ENCODE data around the gene HES3.
A peak's percentile ranks its signal among the peaks of the same experiment; 100 is the strongest.

HES3 gene

DNA sequence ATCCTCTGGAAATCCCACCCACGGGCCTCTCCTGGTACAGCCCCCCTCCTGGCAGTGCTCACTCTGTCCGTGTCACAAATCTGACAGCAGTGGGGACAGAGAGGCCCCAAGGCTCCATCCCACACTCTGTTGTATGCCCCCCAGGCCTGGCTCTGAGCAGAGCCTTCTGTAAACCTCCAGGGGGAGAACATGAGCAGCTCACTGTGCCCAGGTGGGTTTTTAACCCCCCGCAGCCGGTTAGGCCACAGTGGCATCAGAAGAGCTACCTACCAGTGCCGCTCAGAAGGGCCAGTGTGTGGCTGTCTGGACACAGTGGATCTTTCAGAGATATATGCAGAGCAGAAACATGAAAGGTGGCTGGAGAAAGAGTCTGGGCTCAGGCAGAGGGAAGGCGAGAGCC is 28.9 kb downstream of the HES3 start:
- no peak for DNase-seq (ENCODE audit: low read depth)
- H3K4me3 ChIP-seq (ENCODE audit: control insufficient read depth, low read depth, low read length), result no peak overlapping the region
- TF ChIP-seq, protein P1, sequence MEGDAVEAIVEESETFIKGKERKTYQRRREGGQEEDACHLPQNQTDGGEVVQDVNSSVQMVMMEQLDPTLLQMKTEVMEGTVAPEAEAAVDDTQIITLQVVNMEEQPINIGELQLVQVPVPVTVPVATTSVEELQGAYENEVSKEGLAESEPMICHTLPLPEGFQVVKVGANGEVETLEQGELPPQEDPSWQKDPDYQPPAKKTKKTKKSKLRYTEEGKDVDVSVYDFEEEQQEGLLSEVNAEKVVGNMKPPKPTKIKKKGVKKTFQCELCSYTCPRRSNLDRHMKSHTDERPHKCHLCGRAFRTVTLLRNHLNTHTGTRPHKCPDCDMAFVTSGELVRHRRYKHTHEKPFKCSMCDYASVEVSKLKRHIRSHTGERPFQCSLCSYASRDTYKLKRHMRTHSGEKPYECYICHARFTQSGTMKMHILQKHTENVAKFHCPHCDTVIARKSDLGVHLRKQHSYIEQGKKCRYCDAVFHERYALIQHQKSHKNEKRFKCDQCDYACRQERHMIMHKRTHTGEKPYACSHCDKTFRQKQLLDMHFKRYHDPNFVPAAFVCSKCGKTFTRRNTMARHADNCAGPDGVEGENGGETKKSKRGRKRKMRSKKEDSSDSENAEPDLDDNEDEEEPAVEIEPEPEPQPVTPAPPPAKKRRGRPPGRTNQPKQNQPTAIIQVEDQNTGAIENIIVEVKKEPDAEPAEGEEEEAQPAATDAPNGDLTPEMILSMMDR (IDR thresholded peaks at IDR 0.05; ENCODE audit: control insufficient read depth, insufficient read depth, low read depth, low read length, missing control alignments), result peak; percentile 20

DNA sequence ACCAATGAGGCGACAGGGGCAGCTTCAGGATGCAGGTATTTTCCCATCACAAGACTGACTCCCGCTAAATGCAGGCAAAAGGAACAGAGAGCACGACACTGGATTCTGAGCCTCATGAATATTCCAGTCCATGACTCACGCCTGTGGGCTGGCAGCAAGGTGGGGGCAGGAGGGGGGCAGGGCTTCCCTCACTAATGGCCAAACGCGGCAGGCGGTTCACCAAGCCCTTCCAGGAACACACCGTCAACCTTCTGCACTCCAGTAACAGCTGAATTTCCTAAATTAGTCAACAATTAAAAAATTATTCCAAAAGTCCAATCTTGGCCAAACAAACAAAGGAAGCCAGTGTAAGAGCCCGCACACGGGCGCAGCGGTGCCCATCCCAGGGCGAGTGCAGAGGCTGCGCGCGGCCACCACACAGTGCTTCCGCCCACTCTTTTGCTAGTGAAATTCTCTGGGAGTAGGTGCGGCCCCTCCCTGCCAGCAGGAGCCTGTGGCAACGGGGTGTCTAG is 29.5 kb downstream of the HES3 start:
- DNase-seq (ENCODE audit: low read depth), result peak; percentile 23
- no peak overlapping the region for H3K4me3 ChIP-seq (ENCODE audit: control insufficient read depth, low read depth, low read length)
- TF ChIP-seq, protein P1 (IDR thresholded peaks at IDR 0.05; ENCODE audit: control insufficient read depth, insufficient read depth, low read depth, low read length, missing control alignments), result no peak

DNA sequence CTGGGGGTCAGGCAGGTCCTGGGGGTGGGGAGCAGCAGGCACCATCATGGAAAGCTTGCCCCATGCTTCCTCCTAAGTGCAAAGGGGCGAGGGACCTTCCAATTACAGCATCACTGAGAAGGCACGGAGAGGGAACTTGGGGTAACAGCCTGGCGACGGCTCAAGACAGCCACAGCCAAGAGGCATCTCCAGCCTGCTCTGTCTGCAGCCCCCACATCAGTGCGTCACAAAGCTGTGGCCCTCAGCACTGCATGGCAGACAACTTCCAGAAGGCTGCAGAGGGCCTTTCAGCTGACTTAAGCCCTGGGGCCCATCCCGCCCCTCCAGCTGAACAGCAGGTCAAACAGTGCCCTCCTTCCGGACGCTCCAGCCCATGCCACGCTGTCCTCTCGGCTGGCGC is 30.1 kb downstream of the HES3 start:
- TF ChIP-seq, protein P1 (IDR thresholded peaks at IDR 0.05; ENCODE audit: control insufficient read depth, insufficient read depth, low read depth, low read length, missing control alignments), result no peak
- no peak for DNase-seq (ENCODE audit: low read depth)
- no peak overlapping the region for H3K4me3 ChIP-seq (ENCODE audit: control insufficient read depth, low read depth, low read length)

DNA sequence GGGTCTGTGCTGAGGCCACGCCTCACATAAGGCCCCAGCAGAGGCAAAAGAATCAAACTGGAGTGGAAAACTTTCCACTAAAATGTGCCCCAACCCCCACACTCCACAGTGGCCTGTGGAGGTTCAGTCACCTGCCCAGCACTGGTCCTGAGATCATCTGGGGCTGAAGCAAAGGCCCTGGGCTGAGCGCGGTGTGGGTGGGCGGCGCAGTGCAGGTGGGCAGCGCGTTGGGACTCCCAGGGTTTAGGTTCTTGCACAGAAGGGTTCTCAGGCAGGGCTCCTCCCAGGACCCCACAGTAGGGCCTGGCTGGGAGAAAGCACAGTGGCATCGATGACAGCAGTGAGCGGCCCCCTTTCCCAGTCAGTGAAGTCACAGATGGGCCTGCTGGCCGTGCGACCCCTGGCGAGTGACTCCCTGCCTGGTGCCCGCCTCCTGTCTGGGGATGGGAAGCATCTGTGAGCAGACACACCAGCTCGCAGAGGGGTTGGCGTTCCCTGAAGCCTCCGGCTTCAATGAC is 30.7 kb downstream of the HES3 start:
- TF ChIP-seq, protein P1 (IDR thresholded peaks at IDR 0.05; ENCODE audit: control insufficient read depth, insufficient read depth, low read depth, low read length, missing control alignments), result no peak
- H3K4me3 ChIP-seq (ENCODE audit: control insufficient read depth, low read depth, low read length), result no peak overlapping the region
- DNase-seq (ENCODE audit: low read depth), result no peak

DNA sequence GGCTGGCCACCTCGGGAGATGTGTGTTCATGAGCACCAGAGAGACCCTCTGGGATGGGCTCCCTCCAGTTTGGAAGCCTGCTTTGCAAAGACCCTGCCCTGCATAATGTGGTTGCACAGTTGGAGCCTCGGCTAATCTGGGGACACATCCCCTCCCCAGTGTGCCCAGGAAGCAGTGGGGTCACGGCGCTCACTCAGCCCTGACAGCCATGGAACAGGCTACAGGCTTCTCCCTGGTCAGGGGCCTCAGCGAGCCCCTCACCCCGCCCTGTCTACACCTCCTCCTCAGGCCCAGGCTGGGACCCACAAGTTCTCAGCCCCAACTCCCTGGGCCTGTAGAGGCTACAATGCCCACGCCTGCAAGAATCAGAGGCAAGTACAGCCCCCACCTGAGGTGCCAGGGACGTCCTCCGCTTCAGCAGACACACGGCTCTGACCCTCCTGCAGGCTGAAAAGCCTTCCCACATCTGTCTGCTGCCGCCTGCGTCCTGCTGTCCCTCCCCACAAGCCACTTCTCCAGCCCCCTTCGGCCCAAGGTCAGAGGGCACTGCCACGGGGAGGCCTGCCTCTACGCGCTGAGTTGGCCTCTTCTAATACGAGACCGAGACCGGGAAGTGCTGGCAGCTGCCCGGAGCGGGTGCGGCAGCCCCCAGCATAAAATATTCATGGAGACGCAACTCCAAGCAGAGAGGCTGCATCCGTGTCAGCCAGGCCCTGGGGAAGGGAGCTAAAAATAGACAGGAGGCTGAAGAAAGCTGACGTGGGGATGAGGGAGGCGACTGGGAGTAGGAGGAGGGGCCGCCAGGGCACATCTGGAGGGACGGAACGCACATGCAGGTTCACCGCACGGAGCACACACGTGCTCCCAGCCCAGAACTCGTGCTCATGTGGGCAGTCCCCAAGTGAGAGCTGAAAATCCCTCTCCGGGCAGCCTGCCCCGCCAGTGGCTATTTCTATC is 32.1 kb downstream of the HES3 start:
- DNase-seq (ENCODE audit: low read depth), result peak; percentile 48
- TF ChIP-seq, protein P1 (IDR thresholded peaks at IDR 0.05; ENCODE audit: control insufficient read depth, insufficient read depth, low read depth, low read length, missing control alignments), result no peak
- peak overlapping the region; percentile 8; the same call in 1 of the 2 replicates for H3K4me3 ChIP-seq (ENCODE audit: control insufficient read depth, low read depth, low read length)

DNA sequence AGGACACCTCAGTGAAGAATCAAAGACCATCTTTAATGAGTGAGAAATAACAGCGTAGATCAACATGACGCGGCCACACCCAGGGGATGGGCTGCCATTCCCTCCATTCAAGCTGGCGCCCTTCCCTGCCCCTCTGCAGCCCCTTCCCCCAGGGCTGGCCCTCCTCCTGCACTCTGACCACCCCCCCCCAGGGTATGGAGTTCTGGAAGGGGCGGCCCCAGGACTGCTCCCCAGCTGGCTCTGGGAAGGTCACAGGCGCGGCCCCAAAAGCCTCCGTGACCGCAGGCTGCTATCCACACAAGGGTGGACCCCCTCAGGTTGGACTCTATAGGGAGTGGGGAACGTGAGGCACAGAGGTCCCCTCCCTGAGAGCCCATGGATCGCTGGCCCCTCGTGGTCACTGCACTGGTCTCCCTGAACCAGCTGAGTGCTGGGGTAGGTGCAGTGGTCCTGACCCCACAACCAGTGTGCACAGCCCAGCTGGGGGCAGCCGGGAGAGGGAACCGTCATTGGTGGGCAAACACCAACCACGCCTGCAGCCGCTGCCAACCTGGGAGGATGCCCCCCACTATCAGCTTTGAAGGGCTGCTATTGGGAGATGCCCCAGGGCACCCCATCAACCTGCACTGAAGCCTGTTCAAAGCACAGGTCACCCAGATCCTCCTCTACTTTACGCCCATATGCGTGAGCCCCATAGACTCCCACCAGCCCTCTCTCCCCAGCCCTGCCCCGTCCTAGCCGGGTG is 33.0 kb downstream of the HES3 start:
- no peak for DNase-seq (ENCODE audit: low read depth)
- TF ChIP-seq, protein P1 (IDR thresholded peaks at IDR 0.05; ENCODE audit: control insufficient read depth, insufficient read depth, low read depth, low read length, missing control alignments), result no peak
- no peak overlapping the region for H3K4me3 ChIP-seq (ENCODE audit: control insufficient read depth, low read depth, low read length)

All from AG09309 (cell line).